Ectodermal cell (in vitro differentiated cells): ENCODE data around the gene CTBP2.

ENCODE experiments used
- H3K27ac ChIP-seq: 2 replicates; pipeline ENCODE4 v1.7.0; 2013; ENCODE audit warnings: mild to moderate bottlenecking, low read depth, low read length; ENCODE audit not compliant: insufficient read depth, poor library complexity, severe bottlenecking
- H3K27me3 ChIP-seq: 2 replicates; pipeline ENCODE4 v1.7.0; 2013; ENCODE audit warnings: mild to moderate bottlenecking, low read length; ENCODE audit not compliant: insufficient read depth, control insufficient read depth, poor library complexity, severe bottlenecking
- H3K36me3 ChIP-seq: one replicate; pipeline ENCODE4 v1.7.0; 2013; ENCODE audit warnings: low read length; ENCODE audit not compliant: control insufficient read depth, insufficient read depth
- H3K4me1 ChIP-seq: one replicate; pipeline ENCODE4 v1.7.0; 2013; ENCODE audit warnings: low read length; ENCODE audit not compliant: control insufficient read depth, insufficient read depth
- H3K4me3 ChIP-seq: 2 replicates; pipeline ENCODE4 v1.7.0; 2013; ENCODE audit warnings: low read depth, low read length, control low read depth; ENCODE audit not compliant: insufficient read depth
- H3K9me3 ChIP-seq: 2 replicates; pipeline ENCODE4 v1.7.0; 2013; ENCODE audit warnings: mild to moderate bottlenecking, low read length, moderate library complexity; ENCODE audit not compliant: control insufficient read depth
- WGBS, 2 experiments: methylation state at CpG; one replicate each; pipeline ENCODE4 v1.1.7; 2013; ENCODE audit warnings: missing lambda C conversion rate in 2 of 2; 5-methylcytosine and 5-hydroxymethylcytosine counted together

Gene CTBP2

GRCh38 chr10:125003901-125004467 lies 156.4 kb downstream of the CTBP2 start:
- peaks cover 6% of the 10 kb centered on the region for H3K36me3 ChIP-seq
- no peaks in the 10 kb centered on the region for H3K27me3 ChIP-seq
- H3K4me1 ChIP-seq: peaks cover 6% of the 10 kb centered on the region
- H3K9me3 ChIP-seq: no peaks in the 10 kb centered on the region
- 91 to 92% methylated on average over 14 of the region's 14 CpGs for WGBS, 2 experiments
- H3K27ac ChIP-seq: no peak overlapping the region
- H3K4me3 ChIP-seq: no peak overlapping the region

GRCh38 chr10:125003146-125003900 lies 157.0 kb downstream of the CTBP2 start:
- 96% methylated on average over 34 of the region's 34 CpGs for WGBS, 2 experiments
- Histone ChIP-seq H3K4me1 (peaks cover 6% of the 10 kb centered on the region), H3K9me3 (no peaks in the 10 kb centered on the region), H3K36me3 (peaks cover 8% of the 10 kb centered on the region), H3K27ac (no peak overlapping the region), H3K27me3 (no peaks in the 10 kb centered on the region), H3K4me3 (no peak overlapping the region)

GRCh38 chr10:125002423-125003145 lies 157.8 kb downstream of the CTBP2 start:
- 93 to 94% methylated on average over 28 of the region's 28 CpGs for WGBS, 2 experiments

GRCh38 chr10:125002047-125002422 lies 158.3 kb downstream of the CTBP2 start:
- WGBS, 2 experiments: 87 to 89% methylated on average over 12 of the region's 12 CpGs
- no peaks in the 10 kb centered on the region for H3K27me3 ChIP-seq
- H3K4me3 ChIP-seq: no peak overlapping the region
- H3K36me3 ChIP-seq: peaks cover 18% of the 10 kb centered on the region
- H3K9me3 ChIP-seq: no peaks in the 10 kb centered on the region
- peaks cover 6% of the 10 kb centered on the region for H3K4me1 ChIP-seq
- no peak overlapping the region for H3K27ac ChIP-seq

More at GRCh38 chr10:125002423-125003145, 157.8 kb downstream of the CTBP2 start:
- Histone ChIP-seq H3K27me3 (no peaks in the 10 kb centered on the region), H3K4me1 (peaks cover 6% of the 10 kb centered on the region), H3K36me3 (peaks cover 15% of the 10 kb centered on the region), H3K27ac (no peak overlapping the region), H3K4me3 (no peak overlapping the region), H3K9me3 (no peaks in the 10 kb centered on the region)

GRCh38 chr10:125001313-125002046 lies 158.9 kb downstream of the CTBP2 start:
- Histone ChIP-seq H3K27ac (peak overlapping the region; percentile 47), H3K27me3 (no peaks in the 10 kb centered on the region), H3K4me1 (peaks cover 6% of the 10 kb centered on the region), H3K9me3 (no peaks in the 10 kb centered on the region), H3K36me3 (peaks cover 23% of the 10 kb centered on the region), H3K4me3 (no peak overlapping the region)
- 93 to 94% methylated on average over 21 of the region's 21 CpGs for WGBS, 2 experiments

GRCh38 chr10:125000366-125001312 lies 159.7 kb downstream of the CTBP2 start:
- H3K27me3 ChIP-seq: no peaks in the 10 kb centered on the region
- no peaks in the 10 kb centered on the region for H3K9me3 ChIP-seq
- peaks cover 29% of the 10 kb centered on the region for H3K36me3 ChIP-seq
- H3K4me3 ChIP-seq: no peak overlapping the region
- peaks cover 6% of the 10 kb centered on the region for H3K4me1 ChIP-seq
- 88 to 89% methylated on average over 35 of the region's 35 CpGs for WGBS, 2 experiments
- peak overlapping the region; percentile 47 for H3K27ac ChIP-seq

GRCh38 chr10:124999433-125000365 lies 160.7 kb downstream of the CTBP2 start:
- Histone ChIP-seq H3K36me3 (peaks cover 36% of the 10 kb centered on the region), H3K4me3 (no peak overlapping the region), H3K27ac (no peak overlapping the region), H3K4me1 (no peaks in the 10 kb centered on the region), H3K27me3 (no peaks in the 10 kb centered on the region), H3K9me3 (no peaks in the 10 kb centered on the region)
- WGBS, 2 experiments: 95 to 96% methylated on average over 29 of the region's 29 CpGs

- 94 to 95% methylated on average over 16 of the region's 16 CpGs for WGBS, 2 experiments
- H3K27ac ChIP-seq: no peak overlapping the region
- H3K4me3 ChIP-seq: no peak overlapping the region
- no peaks in the 10 kb centered on the region for H3K4me1 ChIP-seq
- no peaks in the 10 kb centered on the region for H3K27me3 ChIP-seq
- H3K9me3 ChIP-seq: no peaks in the 10 kb centered on the region
- peaks cover 40% of the 10 kb centered on the region for H3K36me3 ChIP-seq
These were observed 161.6 kb downstream of the CTBP2 start for GRCh38 chr10:124998624-124999291.
